GM21825 (cell line): ENCODE results near the gene IL24.
"Not testable (repeated sequence)": the region's sequence is repeated elsewhere in the genome, so short reads cannot be mapped to it uniquely, and the experiment has no call there.

Source experiments
- ATAC-seq: cut with Tn5 transposase; IDR thresholded peaks from one replicate; pipeline ENCODE4 v1.9.1; 2021; ENCODE audit warnings: mild to moderate bottlenecking, moderate library complexity; ENCODE audit not compliant: unreplicated experiment

Gene IL24

DNA sequence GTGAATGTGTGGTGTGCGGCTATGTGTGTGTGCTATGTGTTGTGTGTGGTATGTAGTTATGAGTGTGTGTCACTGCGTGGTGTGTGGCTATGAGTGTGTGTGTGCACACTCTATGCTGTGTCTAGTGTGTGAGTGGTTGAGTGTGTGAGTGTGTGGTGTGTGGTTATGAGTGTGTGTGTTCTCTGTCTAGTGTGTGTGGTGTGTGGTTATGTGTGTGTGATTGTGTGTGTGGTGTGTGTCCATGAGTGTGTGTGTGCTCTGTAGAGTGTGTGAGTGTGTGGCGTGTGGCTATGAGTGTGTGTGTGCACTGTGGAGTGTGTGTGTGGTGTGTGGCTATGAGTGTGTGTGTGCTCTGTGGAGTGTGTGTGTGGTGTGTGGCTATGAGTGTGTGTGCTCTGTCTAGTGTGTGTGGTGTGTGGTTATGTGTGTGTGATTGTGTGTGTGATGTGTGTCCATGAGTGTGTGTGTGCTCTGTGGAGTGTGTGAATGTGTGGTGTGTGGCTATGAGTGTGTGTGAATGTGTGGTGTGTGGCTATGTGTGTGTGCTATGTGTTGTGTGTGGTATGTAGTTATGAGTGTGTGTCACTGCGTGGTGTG is 26.8 kb downstream of the IL24 start:
- ATAC-seq, result not testable (repeated sequence)

DNA sequence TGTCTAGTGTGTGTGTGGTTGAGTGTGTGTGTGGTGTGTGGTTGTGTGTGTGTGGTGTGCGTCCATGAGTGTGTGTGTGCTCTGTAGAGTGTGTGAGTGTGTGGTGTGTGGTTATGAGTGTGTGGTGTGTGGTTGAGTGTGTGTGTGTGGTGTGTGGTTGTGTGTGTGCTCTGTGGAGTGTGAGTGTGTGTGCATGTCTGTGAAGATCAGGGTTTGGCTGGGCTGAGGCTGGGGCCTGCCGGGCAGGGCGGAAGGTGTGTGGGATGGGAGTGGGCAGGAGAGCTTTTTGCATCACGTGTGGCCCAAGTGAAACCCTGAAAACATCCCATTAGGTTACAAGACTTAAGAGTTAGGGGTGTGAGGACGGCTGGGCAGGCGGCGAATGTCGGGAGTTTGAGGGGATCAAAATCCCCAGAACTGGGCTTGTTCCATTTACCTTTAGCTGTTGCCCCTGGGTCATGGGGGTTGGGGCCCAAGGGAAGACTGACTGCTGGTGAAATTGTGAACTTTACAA is 27.4 kb downstream of the IL24 start:
- peak; percentile 24 for ATAC-seq

DNA sequence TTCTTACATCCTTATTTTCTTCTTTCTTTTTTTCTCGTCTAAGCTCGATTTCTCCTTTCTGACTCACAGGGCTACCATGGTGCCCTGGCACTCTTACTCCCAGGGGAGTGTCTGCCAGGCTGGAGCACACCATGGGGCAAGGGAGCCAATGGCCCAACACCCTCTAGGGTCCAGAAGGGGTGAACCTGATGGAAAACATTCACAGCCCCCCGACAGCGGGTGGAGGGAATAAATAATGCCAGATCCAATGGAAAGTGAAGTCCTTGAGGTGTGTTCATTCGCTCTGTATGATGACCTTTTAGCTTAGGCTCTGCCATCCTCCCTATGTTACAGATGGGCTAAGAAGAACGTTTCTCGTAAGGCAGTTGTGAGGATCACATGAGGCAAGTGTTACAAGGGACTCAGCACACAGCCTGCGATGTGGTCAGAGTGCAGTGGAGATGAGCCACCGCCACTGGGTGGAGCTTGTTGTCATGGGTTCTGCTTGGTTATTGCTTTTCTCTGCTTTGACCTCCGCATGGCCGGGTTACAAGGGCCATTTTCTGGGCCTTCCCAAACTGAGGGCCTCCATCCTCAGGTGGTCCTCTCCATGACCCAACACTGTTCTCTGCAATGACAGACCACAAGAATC is 28.0 kb downstream of the IL24 start:
- ATAC-seq, result peak; percentile 43

DNA sequence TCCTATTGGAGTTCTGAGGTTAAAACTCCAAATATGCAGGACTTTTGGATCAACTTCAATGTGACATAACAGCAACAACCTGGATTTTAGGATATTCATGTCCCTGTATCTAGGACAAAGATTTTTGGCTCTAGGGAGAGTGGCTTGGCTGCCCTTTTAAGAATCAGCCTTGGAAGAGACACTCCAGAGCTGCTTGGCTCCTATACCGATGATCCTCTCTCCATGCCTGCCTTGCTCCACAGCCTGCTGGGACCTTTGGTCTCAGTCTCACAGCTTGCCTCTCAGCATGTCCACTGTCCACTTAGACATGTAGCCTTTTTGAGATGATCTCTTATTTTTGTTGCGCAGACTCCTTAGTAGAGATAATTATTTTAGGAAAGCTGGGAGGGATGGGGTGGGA is 29.0 kb downstream of the IL24 start:
- no peak for ATAC-seq

DNA sequence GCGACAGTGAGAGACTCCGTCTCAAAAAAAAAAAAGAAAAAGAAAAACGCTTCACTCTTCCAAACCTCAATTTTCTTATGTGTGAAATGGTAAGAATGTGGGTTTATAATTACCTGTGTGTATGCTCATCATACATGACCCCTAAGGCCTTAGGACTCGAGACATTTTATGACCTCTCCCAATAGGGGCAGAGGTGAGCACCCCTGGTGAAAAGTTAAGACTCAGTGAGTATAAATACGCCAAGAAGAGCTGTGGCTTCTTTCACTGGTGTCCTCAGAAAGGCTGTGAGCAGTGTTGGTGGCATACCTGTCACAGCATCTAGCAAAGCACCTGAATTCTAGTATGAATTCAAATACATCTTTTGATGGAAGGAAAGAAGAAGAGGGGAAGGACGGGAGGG is 32.3 kb downstream of the IL24 start:
- no peak for ATAC-seq

DNA sequence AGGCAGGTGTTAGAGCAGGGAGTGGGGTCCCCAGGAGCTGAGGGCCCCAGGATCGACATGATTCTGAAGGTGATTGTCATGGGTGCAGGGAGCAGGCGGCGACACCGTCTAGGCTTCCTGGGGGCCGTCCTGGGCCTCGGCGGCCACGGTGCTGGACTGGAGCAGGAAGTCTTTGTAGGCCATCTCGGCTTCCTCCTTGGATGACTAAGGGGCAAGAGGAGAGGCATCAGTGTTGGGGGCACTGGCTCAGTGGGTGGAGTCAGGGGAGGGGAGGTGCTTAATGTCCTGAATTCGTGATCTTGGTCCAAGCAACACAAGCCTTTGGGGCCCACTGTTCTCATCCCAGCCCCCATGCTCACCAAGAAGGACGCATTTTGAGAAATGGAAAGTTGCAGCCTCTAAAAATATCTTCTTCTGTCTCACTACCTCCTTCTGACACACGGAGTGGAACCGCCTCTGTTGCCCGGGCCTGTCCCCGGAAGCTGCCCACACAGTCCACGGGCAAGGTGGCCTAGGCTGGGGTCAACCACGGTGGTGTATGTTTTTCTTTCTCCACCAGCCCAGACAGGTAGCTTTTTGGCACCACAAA is 33.1 kb downstream of the IL24 start:
- ATAC-seq, result peak; percentile 73

DNA sequence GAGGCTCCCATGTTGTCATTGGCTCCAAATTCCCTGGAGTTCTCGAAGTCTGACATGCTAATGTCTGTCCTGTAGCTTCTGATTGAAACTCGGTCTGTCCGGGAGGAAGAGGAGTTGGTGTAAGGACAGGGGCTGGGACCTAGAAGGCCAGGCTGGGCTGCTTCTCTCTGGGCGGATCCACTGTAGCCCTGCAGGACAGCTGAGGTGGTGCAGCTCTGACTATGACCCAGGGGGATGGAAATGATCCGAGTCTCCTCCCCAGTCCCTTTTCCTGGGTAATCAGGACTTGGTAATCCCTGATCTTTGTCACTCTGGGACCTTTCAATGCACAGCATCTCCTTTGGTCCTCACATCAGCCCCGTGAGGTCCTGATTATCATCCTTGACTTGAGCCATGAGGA is 34.5 kb downstream of the IL24 start:
- no peak for ATAC-seq

DNA sequence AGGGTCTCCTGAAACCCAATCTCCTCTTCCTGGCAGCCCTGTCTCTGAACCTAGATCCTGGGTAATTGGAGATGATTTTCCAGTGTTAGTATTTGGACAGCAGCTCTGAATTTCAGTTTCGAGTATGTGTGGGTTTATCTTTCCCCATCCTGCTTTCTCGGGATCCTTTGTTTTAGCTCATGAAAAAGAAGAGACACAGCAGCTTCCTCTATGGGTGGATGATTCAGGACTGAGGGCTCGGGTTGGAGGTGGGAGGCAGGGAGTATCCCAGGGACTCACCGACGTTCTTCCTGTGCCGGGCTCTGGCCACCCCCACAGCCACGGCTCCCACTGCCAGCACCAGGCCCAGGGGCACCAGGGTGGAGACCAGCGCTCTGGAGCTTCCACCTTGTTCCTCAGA is 34.9 kb downstream of the IL24 start:
- no peak for ATAC-seq

DNA sequence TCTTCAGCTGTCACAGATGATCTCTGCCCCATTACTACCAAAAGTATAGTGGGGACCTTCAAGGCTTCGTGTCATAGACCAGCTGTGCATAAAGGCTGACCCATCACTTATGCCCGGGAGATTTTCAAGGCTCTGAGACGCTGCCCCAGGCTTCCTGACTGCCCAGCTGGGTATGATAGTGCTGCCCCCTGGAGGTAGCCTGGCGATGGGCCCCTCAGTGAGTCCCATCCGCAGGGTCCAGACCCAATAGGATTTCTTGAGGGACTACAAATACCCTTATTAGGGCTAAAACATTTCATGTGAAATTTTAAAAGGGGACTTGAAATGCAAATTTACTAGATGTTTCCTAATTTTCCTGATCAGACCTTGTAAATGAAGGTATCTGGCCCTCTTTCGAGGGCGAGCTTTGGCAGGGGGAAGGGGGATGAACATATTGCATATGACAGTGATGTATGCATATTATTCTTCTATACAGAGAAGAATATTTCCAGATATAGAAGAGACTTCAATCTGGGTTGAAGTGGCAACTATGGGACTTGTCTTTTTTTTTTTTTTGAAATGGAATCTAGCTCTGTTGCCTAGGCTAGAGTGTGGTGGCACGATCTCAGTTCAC is 36.2 kb downstream of the IL24 start:
- no peak for ATAC-seq

DNA sequence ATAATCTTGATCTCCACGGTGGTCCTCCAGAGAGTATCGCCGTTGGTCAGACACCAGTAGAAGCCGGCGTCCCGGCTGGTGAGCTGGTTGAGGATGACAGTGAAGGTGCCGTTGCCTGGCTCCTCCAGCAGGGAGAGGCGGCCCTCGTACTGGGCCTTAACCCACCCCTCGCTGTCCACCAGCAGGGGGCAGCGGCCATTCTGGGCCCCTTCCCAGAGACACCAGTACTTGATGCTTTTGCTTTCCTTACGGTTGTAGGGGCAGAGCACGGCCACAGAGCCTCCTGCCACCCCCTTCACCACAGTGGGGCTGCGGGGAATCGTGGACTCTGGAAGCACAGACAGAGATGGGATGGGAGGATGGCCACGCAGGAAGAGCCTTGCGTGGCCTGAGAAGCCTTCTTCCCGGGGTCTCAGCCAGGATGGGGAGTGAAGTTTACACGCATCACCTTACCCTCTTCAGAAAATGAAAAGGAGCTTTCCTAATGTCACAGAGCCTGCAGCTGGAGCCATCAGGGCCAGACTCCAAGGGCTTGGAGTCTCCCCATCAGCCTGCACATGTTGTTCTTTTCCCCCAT is 38.3 kb downstream of the IL24 start:
- no peak for ATAC-seq

DNA sequence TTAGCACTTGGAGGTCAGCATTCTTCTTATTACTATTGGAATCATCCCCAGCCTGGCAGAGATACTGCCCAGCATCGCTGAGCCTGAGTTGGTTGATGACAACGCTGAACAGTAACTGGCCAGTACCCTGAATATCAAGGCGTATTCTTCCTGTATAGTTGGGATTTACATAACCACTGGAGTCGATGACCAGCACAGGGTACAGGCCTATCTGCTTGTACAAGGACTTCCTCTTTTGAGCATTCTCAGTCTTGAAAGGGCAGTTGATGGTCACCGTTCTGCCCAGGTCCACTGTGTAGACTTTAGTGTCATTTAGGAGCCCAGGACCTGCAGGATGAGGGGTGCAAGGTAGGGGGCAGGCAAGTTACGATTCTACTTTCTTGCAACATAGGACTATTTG is 40.2 kb downstream of the IL24 start:
- no peak for ATAC-seq

DNA sequence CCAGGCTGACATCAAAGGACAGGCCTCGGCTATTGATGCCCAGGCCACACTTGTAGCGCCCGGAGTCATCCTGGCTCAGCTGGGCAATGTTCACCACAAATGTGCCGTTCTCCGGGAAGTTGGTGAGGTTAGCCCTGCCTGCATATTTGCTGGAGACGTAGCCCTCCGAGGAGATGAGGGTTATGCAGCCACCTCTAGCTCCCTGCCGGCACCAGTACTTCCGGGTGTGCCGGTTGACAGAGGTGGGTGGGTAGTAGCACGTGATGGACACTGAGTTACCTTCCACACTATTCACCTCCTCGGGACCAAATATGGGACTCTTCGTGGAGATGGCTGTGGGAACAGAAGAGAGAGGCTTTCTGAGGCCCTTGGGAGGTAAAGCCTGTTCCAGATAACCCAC is 41.9 kb downstream of the IL24 start:
- no peak for ATAC-seq

DNA sequence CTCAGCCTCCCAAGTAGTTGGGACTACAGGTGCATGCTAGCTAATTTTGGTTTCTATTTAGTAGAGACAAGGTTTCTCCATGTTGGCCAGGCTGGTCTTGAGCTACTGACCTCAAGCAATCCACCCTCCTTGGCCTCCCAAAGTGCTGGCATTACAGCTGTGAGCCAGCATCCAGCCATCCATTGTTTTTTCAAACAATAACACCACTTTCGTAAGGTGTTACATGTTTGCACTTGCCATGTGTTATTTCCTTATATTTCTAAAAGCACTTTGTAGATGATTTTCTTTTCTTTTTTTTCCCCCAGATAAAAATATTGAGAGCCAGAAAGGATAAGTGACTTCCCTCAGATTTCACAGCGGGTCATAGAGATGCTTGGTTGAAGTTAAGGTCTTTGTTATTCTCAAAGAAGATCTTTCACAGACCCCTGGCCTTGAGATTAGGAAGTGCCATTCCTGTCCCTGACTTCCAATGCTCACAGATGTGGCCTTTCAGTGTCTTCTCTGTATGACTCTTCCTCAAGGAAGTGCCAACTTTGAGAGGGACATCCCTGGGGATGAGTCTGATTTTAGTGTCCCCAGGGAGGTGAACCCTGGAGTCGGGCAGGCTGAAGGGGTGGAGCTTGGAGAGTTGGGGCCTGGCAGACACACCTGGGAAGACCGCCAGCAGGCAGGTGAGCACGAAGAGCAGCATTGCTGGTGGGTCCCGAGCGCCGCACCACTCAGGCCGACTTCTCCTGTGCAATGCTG is 42.8 kb downstream of the IL24 start:
- no peak for ATAC-seq

DNA sequence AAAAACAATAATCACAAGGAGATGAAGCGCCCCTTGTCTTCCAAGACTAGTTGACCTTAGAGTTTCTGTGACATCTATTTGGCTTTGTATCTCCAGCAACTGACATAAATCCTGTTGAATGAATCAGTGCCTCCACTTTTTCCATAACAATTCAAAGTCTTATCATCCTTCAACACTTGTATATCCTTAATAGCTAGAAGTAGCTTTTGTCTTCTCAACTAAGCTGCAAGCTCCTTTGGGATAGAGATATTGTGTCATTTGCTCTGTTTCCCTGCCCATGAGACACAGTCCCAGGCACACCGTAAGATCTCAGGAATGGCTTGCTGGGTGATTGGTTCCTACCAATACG is 43.3 kb downstream of the IL24 start:
- no peak for ATAC-seq

DNA sequence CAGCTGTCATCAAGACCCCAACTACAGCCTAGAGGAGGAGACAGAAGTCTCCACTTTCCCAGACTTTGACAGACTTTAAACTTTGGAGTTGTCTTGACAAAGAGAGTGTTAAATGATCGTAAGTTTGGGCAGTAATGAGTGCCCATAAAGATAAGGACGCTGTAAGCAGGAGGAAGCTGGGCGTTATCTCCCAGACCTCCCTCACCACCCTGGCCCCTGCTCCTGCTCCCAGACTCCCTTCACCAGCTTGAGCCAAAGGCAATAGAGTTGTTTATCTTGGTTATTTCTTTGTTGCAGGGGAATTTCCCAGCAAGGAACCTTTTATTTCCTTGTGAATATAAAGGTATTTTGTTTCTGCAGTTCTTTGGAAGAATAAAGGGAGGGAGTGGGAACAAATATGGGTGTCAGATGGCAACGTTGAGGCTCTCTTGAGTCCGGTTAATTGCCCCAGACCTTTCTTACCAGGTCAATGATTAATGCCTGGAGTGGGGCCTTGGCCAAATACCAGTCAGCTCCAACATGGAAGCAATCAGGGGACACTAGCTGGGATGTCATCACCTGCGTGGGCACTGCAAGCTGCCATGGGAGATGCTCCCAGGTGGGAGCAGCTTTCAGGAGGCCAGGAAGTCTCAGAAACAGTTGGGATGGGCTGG is 44.6 kb downstream of the IL24 start:
- ATAC-seq, result no peak

DNA sequence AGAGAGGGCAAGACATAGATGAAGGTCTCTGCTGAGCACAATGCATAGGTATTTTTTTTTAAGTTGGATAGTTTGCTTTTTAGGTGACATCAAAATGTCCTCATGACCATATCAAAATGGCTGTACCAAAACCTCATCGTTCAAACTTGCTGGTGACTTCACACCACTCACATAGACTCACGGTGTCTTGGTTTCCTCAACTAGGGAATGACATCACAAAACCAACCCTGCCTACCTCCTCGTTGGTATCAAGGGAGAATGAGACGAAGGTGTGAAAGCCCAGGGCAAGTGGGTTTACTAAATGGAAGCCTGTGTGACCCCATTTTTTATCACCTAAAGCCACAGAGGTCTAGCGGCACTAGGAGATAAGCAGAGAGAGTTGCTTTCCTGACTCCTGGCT is 47.5 kb downstream of the IL24 start:
- no peak for ATAC-seq

DNA sequence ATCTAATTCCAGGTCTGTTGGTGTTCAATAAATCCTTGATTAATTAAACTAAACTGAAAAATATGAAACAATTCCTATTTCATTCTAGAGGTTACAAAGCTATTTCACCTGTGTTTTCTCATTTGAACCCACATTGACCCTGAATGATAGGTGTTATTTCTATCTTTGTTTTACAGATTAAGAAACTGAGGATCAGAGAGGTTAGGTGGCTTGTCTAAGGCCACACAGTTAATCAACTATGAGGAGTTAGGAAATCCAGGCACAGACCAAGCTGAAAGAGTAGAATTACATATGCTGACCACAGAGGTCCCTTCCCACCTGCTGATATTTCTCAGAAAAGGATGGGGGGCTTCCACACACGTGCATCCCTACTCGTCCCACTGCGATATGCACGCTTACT is 48.5 kb downstream of the IL24 start:
- no peak for ATAC-seq

DNA sequence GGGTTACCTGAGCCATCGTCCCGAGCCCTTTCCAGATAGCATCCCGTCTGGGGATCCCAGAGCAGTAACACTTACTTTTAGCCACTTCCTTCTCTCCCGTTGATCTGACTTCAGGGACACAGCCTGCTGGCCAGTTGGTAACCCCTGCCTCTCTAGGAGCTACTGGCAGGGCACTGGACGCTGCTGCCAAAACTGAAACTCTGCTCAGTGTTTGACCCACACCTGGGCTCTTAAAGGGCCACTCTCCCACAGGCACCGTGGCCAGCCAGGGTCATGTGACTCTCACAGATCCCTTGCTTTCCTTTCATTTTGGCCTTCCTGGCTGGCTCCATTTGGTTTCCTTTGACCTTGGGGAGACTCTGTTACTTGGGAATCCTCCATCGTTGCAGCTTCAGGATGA is 49.0 kb downstream of the IL24 start, which contains the start of gene PIGR:
TSS of gene PIGR (minus strand) at position 206 of the 400 bp plus-strand sequence. CDS start 5,935 bp downstream, outside the sequence.
- ATAC-seq, result no peak

DNA sequence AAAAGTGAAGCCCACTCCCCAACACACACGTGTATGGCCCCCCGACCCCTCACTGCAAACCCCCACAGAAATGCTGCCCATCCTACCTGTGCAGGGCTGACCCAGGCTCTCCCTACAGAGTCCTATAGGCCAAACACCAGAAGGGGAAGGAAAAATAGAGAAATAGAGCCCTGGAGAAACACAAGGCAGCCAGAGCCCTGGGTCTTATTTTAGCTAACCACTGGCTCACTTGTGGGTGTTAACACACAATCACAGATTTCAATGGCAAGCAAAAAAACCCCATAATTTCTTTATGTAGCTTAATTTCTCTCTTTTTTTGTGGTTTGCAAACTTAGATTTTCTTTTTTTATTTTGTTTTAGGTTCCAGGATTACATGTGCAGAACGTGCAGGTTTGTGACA is 50.0 kb downstream of the IL24 start:
- no peak for ATAC-seq

DNA sequence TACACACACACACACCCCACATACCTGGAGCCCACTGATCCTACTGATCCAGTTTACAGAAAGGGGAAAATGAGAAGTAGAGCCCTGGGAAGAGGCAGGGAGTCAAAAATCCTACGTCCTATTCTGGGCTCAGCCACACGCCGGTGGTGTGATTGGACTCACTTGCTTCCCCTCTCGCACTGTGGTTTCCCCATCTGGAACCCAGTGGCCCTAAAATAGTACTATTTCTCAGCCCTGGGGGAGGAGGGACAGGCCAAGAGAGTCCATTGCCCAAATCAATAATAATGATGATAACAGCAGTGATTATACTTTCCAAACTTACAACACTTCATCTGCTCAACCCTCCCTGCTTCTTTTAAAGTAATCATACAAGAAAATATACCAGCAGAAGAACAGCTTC is 52.0 kb downstream of the IL24 start:
- no peak for ATAC-seq

DNA sequence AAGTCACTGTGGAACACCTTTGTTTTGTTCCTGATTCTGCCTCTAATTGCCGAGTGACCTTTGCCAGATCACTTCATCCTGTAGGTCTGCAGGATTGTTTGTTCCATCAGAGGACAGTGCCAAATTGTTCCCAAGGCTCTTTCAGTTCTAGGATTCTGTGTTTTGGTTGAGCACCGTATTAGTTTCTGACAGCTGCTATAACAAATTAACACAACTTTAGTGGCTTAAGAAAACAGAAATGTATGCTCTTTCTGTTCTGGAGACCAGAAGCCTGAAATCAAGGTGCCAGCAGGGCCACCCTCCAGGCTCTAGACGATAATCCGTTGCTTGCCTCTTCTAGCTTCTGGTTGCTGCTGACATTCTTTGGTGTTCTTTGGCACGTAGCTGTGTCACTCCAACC is 52.4 kb downstream of the IL24 start:
- no peak for ATAC-seq
